GM23338 (cell line): ENCODE measurements around the gene NANOS2.

Source experiments
- CTCF ChIP-seq, 2 experiments: fragments of 200-600 bp in 1 of 2; sonication (generic) in 1 of 2; conservative IDR thresholded peaks; 2 replicates each; pipeline versions ENCODE4 v1.5.1 to v1.6.1; 2016 to 2017; ENCODE audit warnings: antibody characterized with exemption in 2 of 2, low read depth in 2 of 2, mild to moderate bottlenecking in 2 of 2, moderate library complexity in 1 of 2
- EZH2 ChIP-seq: fragments of 200-600 bp; sonication (generic); IDR thresholded peaks from one replicate; pipeline ENCODE4 v1.8.0; 2017; ENCODE audit warnings: antibody characterized with exemption, mild to moderate bottlenecking, low read depth; ENCODE audit not compliant: unreplicated experiment
- POLR2AphosphoS5 ChIP-seq: IDR thresholded peaks from 2 replicates; pipeline ENCODE4 v1.6.1; 2016; ENCODE audit warnings: antibody characterized with exemption, low read depth

GRCh38 chr19:45872095-45872919 is 42.3 kb downstream of the NANOS2 start:
- TF ChIP-seq CTCF (conservative IDR thresholded peaks at IDR 0.05; ENCODE audit: low read depth in 2 of 2), result no peak
- TF ChIP-seq EZH2, result no peak
- TF ChIP-seq POLR2AphosphoS5, result no peak
